Suppressor macrophage (primary cell): ENCODE results near the gene INTS3.

Source experiments
- DNase-seq, 4 experiments: peaks; one replicate each; pipeline ENCODE4 v3.0.0-alpha.2; 2020 to 2022

INTS3 gene

GRCh38 chr1:153795934-153796785 lies 68.3 kb downstream of the INTS3 start:
- DNase-seq = no peak

GRCh38 chr1:153796786-153797659 lies 69.2 kb downstream of the INTS3 start:
- peak; percentile 69 to 87 (median 77) for DNase-seq

- DNase-seq = no peak
These were observed 70.6 kb downstream of the INTS3 start for GRCh38 chr1:153798468-153798780.

GRCh38 chr1:153799016-153799415 lies 71.2 kb downstream of the INTS3 start:
- no peak for DNase-seq

- DNase-seq = no peak
These were observed 72.0 kb downstream of the INTS3 start for GRCh38 chr1:153799566-153800465.

GRCh38 chr1:153800516-153800915 lies 72.7 kb downstream of the INTS3 start:
- no peak for DNase-seq

- DNase-seq = no peak
These were observed 73.3 kb downstream of the INTS3 start for GRCh38 chr1:153801028-153801625.

- DNase-seq = no peak
These were observed 74.2 kb downstream of the INTS3 start for GRCh38 chr1:153801786-153802697.

GRCh38 chr1:153803470-153804056 lies 75.7 kb downstream of the INTS3 start:
- DNase-seq = peak; percentile 24 to 40 (median 38)

- no peak for DNase-seq
These were observed 76.3 kb downstream of the INTS3 start for GRCh38 chr1:153804112-153804511.

GRCh38 chr1:153805042-153805745 lies 77.3 kb downstream of the INTS3 start:
- peak; percentile 90 to 98 (median 94) for DNase-seq

GRCh38 chr1:153805886-153806719 lies 78.3 kb downstream of the INTS3 start:
- peak in 2 of 4 experiments; percentile 55 to 58 for DNase-seq

- DNase-seq = no peak
These were observed 88.5 kb downstream of the INTS3 start for GRCh38 chr1:153816283-153816889.

GRCh38 chr1:153818876-153819275 lies 91.0 kb downstream of the INTS3 start:
- DNase-seq = no peak
